ENCODE data around the gene ZNF668.

Gene ZNF668

GRCh38 chr16:31052114-31052513 lies 21.9 kb downstream of the ZNF668 start:
- TF ChIP-seq, protein P1, sequence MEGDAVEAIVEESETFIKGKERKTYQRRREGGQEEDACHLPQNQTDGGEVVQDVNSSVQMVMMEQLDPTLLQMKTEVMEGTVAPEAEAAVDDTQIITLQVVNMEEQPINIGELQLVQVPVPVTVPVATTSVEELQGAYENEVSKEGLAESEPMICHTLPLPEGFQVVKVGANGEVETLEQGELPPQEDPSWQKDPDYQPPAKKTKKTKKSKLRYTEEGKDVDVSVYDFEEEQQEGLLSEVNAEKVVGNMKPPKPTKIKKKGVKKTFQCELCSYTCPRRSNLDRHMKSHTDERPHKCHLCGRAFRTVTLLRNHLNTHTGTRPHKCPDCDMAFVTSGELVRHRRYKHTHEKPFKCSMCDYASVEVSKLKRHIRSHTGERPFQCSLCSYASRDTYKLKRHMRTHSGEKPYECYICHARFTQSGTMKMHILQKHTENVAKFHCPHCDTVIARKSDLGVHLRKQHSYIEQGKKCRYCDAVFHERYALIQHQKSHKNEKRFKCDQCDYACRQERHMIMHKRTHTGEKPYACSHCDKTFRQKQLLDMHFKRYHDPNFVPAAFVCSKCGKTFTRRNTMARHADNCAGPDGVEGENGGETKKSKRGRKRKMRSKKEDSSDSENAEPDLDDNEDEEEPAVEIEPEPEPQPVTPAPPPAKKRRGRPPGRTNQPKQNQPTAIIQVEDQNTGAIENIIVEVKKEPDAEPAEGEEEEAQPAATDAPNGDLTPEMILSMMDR (conservative IDR thresholded peaks at IDR 0.05; ENCODE audit: low read depth, low read length) = no peak
- no peak for DNase-seq (ENCODE audit: low read depth)
- H3K4me3 ChIP-seq (ENCODE audit: low read length) = no peak overlapping the region

DNA sequence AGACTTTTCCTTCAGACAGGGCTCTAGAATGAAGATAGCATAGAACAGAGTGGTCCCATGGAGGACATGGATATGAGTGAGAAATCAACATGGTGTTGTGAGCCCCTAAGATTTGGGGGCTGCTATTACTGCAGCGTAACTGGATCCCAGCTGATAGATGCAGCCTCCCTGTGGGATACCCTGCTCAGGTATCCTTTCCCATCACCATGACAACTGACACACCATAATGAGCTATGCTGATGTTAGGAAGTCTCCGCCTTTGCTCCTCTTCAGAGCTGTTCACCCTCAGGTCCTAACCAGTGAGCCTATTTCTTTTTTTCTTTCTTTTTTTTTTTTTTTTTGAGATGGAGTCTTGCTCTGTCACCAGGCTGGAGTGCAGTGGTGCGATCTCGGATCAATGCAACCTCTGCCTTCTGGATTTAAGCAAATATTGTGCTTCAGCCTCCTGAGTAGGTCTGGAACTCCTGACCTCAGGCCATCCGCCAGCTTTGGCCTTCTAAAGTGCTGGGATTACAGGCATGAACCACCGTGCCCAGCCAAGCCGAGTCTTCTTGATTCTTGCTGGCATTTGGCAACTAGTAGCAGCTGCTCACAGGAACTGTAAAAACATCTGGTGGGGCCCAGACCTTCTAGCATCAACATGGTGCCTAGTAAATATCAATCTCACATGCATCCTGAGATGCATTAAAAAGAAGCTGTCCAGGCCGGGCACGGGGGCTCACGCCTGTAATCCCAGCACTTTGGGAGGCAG lies 23.6 kb downstream of the ZNF668 start:
- no peak for DNase-seq (ENCODE audit: low read depth)
- H3K4me3 ChIP-seq (ENCODE audit: low read length) = no peak overlapping the region
- TF ChIP-seq, protein P1 (conservative IDR thresholded peaks at IDR 0.05; ENCODE audit: low read depth, low read length) = no peak

GRCh38 chr16:31043898-31044481 lies 30.1 kb downstream of the ZNF668 start:
- TF ChIP-seq, protein P1 (conservative IDR thresholded peaks at IDR 0.05; ENCODE audit: low read depth, low read length) = no peak
- no peak for DNase-seq (ENCODE audit: low read depth)

GRCh38 chr16:31043352-31043751 lies 30.7 kb downstream of the ZNF668 start:
- no peak overlapping the region for H3K4me3 ChIP-seq (ENCODE audit: low read length)
- TF ChIP-seq, protein P1 (conservative IDR thresholded peaks at IDR 0.05; ENCODE audit: low read depth, low read length) = no peak
- DNase-seq (ENCODE audit: low read depth) = no peak

More at GRCh38 chr16:31043898-31044481, 30.1 kb downstream of the ZNF668 start:
- H3K4me3 ChIP-seq (ENCODE audit: low read length) = no peak overlapping the region

- no peak for DNase-seq (ENCODE audit: low read depth)
- TF ChIP-seq, protein P1 (conservative IDR thresholded peaks at IDR 0.05; ENCODE audit: low read depth, low read length) = no peak
- no peak overlapping the region for H3K4me3 ChIP-seq (ENCODE audit: low read length)
Observed at GRCh38 chr16:31042866-31043265, 31.2 kb downstream of the ZNF668 start.

GRCh38 chr16:31038993-31039392 lies 35.0 kb downstream of the ZNF668 start:
- no peak for DNase-seq (ENCODE audit: low read depth)
- no peak overlapping the region for H3K4me3 ChIP-seq (ENCODE audit: low read length)
- TF ChIP-seq, protein P1 (conservative IDR thresholded peaks at IDR 0.05; ENCODE audit: low read depth, low read length) = no peak

GRCh38 chr16:31036691-31037090 lies 37.3 kb downstream of the ZNF668 start:
- TF ChIP-seq, protein P1 (conservative IDR thresholded peaks at IDR 0.05; ENCODE audit: low read depth, low read length) = no peak

More at GRCh38 chr16:31036691-31037090, 37.3 kb downstream of the ZNF668 start:
- no peak for DNase-seq (ENCODE audit: low read depth)
- H3K4me3 ChIP-seq (ENCODE audit: low read length) = no peak overlapping the region
